Measurements from ENCODE around the gene COPZ2.
"Not testable (repeated sequence)": the region's sequence is repeated elsewhere in the genome, so short reads cannot be mapped to it uniquely, and the experiment has no call there.

COPZ2 gene

GRCh38 chr17:48010193-48010592 is 27.4 kb downstream of the COPZ2 start:
- in situ Hi-C loops (cut with HindIII; ENCODE audit: low sequenced_read_pairs), result no loop called here

DNA sequence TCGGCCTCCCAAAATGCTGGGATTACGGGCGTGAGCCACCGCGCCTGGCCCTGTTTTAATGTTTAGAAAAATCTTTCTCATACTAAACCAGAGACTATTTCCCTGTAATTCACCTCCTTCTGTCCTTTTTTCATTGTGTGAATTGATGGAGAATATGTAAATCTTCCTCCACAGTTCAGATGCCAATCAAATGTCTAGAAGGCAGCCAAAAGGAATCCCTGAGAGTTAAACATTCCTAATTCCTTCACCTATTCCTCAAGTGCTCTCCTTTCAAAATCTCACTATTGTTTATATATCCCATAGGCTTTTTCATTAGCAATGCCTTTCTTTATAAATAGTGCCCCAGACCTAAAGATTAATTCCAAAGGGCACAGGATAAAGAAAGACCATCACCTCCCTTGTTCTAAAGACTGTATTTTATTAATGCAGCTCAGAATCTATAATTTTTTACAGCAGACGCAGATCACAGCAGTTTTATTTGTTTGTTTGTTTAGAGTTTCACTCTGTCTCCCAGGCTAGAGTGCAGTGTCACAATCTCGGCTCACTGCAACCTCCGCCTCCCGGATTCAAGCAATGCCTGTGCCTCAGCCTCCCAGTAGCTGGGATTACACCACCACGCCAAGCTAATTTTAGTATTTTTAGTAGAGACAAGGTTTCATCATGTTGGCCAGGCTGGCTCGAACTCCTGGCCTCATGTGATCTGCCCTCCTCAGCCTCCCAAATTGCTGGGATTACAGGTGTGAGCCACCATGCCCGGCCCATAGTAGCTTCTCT is 30.5 kb downstream of the COPZ2 start:
- in situ Hi-C loops (cut with HindIII; ENCODE audit: low sequenced_read_pairs), result no loop called here

- in situ Hi-C loops (cut with HindIII; ENCODE audit: low sequenced_read_pairs), result no loop called here
Observed at GRCh38 chr17:48004983-48005382, 32.6 kb downstream of the COPZ2 start.

DNA sequence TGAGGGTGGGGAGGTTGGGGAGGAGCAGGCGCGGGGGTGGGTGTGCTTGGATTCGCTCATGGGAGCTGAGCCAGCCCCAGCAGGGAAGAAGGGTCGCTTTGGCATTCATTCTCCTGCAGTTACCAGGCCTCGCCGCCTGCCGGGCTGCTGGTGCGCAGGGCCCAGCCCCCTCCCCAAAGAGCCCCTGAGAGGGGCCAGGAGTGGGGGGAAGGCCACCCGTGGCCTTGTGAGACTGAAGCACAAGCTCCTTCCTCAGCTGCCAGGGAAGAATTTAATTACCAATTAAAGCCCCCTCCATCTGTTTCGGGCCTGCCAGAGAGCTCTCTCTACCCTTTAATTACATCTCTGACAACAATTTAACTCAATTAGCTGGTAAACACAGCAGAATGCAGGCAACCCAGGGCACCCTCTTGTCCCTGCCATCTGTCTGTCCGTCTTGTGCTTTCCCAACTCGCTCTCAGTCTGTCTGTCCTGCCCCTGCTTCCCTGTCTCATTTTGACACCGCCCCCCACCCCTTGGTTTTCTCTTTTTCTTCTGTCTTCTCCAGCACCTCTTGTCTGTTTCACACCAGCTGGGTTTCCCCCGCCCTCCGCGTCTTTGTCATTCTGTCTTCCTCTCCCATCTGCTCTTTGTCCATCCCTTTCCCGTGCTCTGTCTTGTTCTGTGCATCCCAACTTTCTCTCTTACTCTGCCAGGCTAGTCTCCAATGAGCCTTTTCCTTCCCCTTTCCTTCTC is 34.0 kb downstream of the COPZ2 start:
- in situ Hi-C loops (cut with HindIII; ENCODE audit: low sequenced_read_pairs), result no loop called here

DNA sequence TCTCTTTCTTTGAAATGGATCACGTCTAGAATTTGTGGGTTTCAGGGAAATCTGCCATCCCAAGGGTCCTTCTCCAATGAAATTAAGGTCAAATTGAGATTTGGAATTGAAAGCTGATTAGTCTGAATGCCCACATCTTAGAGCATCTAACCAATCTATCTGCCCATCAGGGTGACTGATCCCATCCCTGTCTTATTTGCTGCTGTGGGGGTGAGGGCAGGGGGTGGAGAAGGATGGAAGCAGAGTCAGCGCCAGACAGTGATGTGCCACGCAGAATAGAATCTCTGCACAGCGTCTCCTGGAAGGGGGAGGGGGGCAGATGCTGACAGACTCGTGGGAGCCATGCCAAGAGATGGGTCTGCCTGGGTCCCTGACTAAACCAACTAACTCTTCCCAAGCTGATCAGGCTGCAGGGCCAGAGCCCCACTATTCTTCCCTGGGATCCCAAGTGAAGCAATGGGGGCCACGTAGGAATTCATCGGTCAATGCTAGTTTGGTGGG is 34.6 kb downstream of the COPZ2 start:
- in situ Hi-C loops (cut with HindIII; ENCODE audit: low sequenced_read_pairs), result no loop called here

GRCh38 chr17:48002266-48002915 is 35.2 kb downstream of the COPZ2 start:
- in situ Hi-C loops (cut with HindIII; ENCODE audit: low sequenced_read_pairs), result no loop called here

GRCh38 chr17:48001657-48002056 is 35.9 kb downstream of the COPZ2 start:
- in situ Hi-C loops (cut with HindIII; ENCODE audit: low sequenced_read_pairs), result not testable (repeated sequence)

DNA sequence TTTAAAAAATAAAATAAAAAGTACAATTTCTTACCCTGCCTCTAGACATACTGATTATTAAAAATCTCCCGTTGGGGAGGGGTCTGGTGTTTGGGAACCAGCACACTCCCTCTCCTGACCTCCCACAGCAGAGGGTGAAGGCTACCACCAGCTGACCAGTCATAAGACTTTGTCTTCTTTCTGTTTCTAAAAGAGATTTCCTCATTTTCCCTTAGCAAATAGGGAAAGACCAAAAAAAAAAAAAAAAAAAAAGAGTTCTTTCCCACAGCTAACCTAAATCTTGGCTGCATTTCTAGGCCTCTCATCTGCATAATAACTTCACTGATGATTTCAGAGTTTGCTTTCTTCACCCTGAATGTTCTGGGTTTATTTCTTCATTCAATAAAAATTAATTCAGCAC is 36.4 kb downstream of the COPZ2 start:
- in situ Hi-C loops (cut with HindIII; ENCODE audit: low sequenced_read_pairs), result no loop called here

DNA sequence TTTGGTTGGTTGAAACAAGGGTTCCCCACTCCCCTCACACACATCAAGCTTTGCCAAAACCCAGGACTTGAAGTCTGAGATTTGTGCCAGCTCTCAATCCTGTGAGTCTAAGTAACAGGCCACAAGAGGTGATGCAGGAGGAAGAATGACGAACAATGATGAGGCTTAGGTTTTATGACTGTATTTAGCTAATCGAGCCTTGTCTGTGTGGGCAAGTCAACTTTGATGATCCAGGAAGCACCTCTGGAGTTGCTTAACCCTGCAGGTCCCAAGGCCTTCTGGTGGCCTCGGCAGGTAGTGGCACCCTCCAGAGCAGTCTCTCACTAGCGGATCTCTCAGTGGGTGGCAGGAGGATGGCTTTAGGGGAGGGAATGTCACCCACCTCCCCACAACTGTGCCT is 38.0 kb downstream of the COPZ2 start:
- in situ Hi-C loops (cut with HindIII; ENCODE audit: low sequenced_read_pairs), result no loop called here

GRCh38 chr17:47998044-47998443 is 39.6 kb downstream of the COPZ2 start:
- in situ Hi-C loops (cut with HindIII; ENCODE audit: low sequenced_read_pairs), result no loop called here

GRCh38 chr17:47997586-47997985 is 40.0 kb downstream of the COPZ2 start:
- in situ Hi-C loops (cut with HindIII; ENCODE audit: low sequenced_read_pairs), result no loop called here

DNA sequence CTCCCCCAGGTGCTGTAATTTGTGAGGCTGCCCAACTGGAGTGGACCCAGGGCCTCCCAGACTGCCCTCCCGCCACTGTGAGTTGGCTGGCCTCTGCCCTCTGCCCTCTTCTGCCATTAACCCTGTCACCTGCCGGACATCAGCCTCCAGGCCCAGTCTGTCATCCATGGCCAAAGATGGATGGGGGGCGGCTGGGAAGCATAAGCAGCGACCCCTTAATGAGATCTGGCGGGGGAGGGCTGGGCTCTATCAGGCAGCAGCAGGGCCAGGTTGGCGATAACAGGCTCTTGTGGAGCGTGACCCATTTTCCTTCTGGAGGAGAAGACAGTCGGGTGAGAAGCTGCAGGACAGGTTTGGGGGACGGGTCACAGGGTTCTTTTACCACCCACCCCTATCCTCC is 41.4 kb downstream of the COPZ2 start:
- in situ Hi-C loops (cut with HindIII; ENCODE audit: low sequenced_read_pairs), result no loop called here

DNA sequence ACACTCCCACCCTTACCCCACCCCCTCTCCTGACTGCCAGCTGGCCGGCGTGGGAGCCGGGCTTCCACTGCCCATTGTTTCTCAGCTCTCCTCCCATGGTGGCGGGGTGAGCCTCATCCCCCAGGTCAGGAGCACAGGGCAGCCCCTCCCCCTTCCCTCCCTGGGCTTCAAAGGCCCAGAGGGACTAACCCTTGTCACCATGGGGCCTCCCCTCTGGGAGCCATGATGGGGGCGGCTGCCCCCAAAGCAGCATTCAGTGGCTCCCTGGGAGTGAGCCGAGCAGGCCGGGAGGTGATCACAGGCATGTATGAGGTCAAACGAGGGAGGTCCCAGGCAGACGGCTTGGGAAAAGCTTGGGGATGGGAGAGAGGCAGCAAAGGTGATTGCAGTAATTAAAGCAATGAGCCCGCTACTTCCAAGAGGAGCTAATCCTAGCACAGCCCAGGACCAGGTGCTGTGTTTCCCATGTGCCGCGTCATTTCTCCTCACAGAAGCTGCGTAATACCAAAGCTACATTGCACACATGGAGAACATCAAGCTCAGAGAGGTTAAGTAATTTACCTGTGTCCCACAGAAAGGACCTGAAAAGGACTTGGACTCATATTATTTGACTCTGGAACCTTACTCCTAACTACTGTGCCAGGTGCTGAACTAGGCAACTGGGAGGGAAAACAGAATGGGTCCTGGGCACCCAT is 42.2 kb downstream of the COPZ2 start:
- in situ Hi-C loops (cut with HindIII; ENCODE audit: low sequenced_read_pairs), result no loop called here

DNA sequence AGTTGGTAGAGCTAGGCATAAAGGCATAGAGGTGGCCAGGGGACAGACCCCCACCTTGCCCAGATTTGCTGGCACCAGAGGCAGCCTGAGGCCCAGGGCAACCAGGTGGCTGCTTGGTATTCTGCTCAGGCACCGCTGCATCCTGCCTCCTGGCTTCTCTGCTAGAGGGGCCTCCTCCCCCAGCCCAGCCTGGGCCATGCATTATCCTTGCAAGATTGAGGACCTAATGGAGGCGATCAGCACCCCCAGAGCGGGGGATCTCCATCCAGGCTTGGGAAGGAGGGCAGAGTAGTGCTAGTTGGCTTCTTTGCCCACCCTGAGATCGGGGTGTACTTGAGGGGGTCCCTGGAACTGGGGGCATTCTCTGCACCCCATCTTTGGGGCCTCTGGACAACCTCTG is 42.9 kb downstream of the COPZ2 start:
- in situ Hi-C loops (cut with HindIII; ENCODE audit: low sequenced_read_pairs), result no loop called here

DNA sequence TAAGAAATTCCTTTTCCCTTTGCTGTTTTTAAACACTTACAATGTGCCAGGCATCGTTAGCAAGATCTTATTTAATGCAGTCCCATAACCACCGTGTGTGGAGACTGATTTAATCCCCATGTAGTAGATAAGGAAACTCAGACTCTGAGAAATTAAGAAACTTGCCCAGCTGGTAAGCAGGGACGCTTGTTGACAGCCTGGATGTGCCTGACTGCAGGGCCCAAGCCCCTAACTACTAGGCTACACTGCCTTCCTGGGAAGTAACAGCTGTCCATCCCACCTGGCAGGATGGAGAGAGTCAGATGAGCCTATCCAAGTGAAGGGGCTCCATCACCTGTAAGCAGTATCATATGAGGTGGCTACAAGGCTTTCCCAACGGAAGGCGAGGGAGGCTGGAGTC is 43.6 kb downstream of the COPZ2 start:
- in situ Hi-C loops (cut with HindIII; ENCODE audit: low sequenced_read_pairs), result no loop called here

DNA sequence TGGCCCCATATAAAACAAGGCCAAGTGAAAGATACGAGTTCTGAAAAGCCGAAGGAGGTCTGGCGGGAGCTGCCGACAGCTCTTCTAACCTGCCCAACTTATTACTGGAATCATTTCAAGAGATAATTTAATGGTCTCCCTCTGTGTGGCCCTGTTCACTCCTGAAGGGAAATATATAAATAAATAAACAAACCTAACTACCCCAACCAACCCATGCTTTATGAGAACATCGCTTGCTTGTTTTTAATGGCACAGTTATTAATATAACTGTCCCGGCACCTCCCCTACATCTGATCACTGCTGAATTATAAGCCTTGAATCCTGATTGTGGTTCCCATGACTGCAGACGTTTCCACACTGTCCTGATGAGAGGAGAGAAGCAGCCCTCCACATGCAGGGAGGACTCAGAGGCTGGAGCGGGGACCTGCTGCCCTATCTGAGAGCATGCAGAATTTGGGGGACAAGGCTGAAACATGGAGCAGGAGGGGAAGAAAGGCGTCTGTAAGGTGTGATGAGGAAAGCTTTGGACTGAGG is 44.5 kb downstream of the COPZ2 start:
- in situ Hi-C loops (cut with HindIII; ENCODE audit: low sequenced_read_pairs), result no loop called here

DNA sequence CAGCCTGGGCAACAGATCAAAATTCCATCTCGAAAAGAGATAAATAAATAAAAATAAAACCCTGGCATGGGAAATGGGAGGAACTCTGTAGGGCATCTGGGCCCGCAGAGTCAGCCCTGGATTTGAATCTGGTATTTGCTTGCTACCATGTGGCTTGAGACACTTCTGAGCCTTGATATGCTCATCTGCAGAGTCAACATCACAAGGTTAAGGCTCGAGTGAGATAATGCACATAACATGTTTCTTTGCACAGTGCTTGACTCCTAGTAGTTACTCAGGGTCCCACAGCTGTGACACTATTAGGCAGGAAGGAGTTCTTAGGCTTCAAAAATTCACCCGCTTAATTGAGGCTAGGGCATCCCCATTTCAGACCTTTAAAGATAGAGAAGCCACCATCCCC is 45.4 kb downstream of the COPZ2 start:
- in situ Hi-C loops (cut with HindIII; ENCODE audit: low sequenced_read_pairs), result no loop called here

GRCh38 chr17:47990962-47991731 is 46.5 kb downstream of the COPZ2 start:
- in situ Hi-C loops (cut with HindIII; ENCODE audit: low sequenced_read_pairs), result no loop called here

DNA sequence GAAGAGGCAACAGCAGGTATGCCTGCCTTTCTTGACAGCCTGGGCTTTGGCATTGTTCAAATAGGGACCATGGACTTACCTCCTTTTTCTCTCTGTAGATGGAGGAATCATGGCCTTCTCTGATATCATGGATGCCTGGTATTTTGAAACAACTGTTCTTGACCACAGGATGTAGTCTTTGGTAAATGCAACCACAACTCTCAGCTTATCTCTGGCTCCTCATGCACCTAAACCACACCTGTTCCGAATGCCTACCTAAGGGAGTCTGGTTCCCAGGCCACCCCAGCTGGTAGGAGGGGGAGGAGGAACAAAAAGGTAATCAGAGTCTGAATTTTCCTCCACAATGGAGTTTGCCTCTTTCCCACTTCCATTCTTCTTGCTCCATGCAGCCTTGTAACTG is 47.9 kb downstream of the COPZ2 start:
- in situ Hi-C loops (cut with HindIII; ENCODE audit: low sequenced_read_pairs), result no loop called here

GRCh38 chr17:47989159-47989558 is 48.4 kb downstream of the COPZ2 start:
- in situ Hi-C loops (cut with HindIII; ENCODE audit: low sequenced_read_pairs), result no loop called here

All from DLD1 (cell line).